IPS DF 4.7 (cell line): Measurements from ENCODE around the gene CES5A.
"Not testable (repeated sequence)": the region's sequence is repeated elsewhere in the genome, so short reads cannot be mapped to it uniquely, and the experiment has no call there.

Experiments
- DNase-seq: peaks from one replicate; pipeline ENCODE4 v3.0.0-alpha.2; 2013; ENCODE audit warnings: low spot score; ENCODE audit errors: extremely low read depth

CES5A gene

GRCh38 chr16:55876854-55877253, 1.7 kb upstream of the CES5A start:
- DNase-seq = no peak

DNA sequence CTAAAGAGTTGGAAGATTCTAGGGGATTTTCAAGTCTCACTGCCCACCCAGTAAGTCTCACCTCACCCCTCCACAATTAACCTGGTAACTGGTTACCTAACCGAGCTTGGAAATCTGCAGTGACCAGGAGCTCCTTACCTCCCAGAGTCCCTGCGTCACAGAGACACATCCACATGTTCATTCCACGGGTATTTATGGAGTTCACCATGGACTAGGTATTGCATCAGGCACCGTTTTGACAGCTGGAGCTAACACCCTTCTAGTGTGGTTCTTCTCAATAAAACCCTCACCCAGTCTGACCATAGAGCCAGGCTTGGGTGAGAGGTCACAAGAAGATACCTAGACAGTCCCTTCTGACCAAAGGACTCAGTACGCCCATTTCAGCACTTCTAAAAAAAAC, 2.1 kb downstream of the CES5A start:
- DNase-seq = no peak

GRCh38 chr16:55872130-55872529, 3.0 kb downstream of the CES5A start:
- DNase-seq = no peak

GRCh38 chr16:55871411-55872038, 3.6 kb downstream of the CES5A start:
- DNase-seq = no peak

DNA sequence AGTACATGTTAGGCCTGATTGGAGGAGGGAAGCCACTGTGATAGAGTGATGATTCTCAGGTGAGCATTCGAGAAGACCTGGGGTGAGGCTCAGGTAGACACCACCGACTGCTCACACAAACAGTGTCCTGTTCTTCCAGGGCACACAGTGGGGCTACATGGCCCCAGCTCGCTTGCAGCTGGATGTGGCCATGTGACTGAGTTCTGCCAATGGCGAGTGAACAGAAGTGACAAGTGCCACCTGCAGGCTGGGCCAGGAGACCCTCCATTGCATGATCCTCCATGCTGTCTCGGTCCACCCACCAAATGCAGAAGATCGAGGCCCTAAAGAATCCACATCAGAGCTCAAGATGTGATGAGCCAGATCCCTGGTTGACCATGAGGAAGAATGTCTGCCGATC, 6.2 kb downstream of the CES5A start:
- DNase-seq = no peak

DNA sequence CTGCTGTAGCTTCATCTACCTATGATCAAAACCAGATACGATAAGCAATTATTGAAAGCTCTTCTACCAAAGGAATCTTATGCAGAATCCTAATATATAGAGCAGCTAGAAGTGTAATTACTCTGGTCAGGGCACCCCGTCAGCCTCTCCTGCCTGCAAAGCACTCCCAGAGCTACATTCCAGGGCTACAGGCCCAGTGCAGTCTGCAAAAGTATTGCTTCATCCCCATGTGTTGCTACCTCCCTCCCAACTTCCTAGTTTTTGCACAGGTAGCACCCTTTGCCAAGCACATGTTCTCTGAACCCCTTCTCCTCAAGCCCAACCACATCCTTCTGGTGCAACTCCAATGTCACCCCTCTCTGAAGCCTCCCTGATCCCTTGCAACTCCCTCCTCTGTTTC, 7.0 kb downstream of the CES5A start:
- no peak for DNase-seq

DNA sequence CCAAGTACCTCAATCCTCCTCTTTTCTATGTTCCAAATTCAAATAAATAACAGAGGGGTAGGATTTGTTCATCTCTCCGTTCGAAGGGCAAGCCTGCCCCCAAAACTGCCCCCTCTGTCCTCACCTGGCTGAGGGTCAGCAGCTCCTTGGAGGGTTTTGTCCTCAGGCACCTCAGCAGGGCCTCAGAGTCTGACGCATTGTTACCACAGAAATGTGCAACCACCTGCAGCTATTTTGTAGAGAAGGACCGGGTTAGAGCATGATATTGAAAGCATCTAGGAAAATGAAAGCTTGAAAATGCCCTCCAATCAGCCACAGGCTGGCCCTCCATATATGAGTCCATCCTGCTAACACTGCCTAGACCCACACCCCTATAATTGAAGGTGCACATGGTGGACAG, 13.9 kb downstream of the CES5A start:
- DNase-seq = no peak

- DNase-seq = not testable (repeated sequence)
Observed at GRCh38 chr16:55857650-55858049, 17.5 kb downstream of the CES5A start.

DNA sequence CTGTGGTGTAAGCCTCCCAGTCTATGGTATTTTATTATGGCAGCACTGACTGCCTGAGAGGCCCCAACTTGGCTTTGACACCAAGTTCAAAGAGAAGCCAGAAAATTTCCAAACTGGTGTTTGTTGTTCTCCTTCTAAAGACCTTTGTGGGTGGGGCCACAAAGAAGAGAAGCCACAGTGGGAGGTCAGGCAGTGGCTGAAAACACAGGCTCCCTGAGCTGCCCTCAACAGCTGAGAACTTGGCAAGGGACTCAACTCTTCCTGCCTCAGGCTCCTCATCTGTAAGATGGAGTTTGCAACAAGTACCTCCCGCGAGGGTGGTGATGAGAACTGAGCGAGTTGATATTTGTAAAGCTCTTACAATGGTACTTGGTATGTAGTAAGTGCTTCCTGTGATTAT, 18.2 kb downstream of the CES5A start:
- DNase-seq = no peak

GRCh38 chr16:55853114-55853513, 22.1 kb downstream of the CES5A start:
- DNase-seq = no peak

DNA sequence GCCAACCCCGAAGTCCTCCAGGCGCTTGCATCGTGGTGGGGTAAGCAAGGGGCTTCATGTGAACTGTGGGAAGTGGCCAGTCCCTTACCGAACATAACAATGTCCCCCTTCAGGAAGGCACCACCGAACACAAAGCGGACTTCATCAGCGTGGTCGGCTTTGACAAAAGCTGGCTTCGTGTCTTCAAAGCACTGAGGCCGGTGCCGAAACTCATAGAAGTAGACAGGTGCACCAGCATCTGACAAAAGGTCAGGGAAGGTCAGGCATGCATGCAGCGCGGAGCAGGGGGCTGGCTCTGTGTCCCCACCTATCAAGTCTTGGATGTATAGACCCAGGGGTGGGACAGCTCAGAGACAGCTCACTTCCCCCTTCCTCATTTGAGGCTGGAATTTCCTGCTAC, 25.6 kb downstream of the CES5A start:
- DNase-seq = no peak

DNA sequence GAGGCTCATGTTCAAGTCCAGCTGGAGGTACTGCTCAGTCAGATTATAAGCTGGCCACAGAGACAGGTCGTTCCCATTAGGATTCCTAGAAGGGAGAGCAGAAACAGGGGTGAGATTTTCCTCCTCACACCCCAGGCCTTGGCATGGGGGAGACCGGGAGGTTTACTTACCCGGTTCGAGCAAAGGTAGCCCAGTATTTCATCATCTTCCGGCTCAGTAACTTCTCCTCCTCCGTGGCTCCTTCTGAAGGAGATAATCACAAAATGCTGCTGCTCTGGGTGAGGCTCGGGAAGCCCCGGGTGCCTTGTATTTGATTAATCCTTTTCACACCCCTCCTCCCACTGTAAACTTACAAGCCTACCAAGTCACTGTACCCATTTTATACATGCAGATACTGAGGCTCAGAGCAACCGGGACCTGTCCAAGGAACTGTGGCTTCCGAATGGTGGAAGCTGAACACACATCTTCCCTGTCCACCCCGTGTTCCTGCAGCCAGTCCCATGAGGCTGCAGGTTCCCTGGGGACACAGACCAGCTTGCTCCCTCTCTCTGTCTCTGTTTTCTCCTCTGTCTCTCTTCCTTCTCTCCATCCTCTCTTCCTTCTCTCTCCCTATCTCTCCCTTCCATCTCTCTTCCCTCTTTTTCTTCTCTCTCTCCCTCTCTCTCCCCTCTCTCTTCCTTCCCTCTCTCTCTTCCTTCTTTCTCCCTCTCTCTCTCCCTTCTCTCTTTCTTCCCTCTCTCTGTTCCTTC, 28.4 kb downstream of the CES5A start:
- no peak for DNase-seq

DNA sequence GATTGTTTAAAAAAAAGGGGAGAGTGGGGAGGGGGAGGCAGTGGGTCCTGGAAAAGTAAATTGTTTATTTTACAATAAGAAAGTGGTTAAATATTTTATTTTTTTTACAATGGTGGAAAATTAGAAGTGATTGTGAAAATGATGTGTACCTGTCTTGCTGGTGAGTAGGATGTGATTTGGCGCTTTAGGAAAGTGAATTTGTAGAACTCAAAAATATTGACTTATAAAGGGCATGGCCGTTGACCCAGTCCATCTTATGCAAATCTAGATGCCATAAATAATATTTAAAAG, 32.1 kb downstream of the CES5A start:
- DNase-seq = no peak

- DNase-seq = peak; percentile 30
Observed at GRCh38 chr16:55842369-55843104, 32.6 kb downstream of the CES5A start.

- DNase-seq = no peak
Observed at GRCh38 chr16:55839115-55839514, 36.1 kb downstream of the CES5A start.

DNA sequence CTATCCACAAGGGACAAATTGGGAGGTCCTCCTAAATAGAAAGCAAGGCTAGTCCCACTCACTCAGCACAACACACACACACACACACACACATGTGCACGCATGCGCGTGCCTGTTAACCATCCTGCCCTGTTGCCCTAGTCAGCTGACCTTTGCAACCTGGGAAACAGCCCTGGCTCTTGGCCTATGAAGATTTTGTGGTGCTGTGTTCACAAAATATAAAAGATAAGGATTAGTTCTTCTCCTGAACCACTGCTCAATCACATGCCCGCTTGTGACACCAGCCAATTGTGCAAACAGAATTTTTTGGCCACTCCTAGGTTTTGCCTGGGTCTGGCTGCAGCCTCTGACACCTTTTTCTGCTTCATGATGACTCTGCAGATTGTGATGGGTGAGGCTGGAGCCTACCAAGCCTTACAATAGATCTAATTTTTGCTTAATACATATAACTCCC, 39.0 kb downstream of the CES5A start:
- no peak for DNase-seq

DNA sequence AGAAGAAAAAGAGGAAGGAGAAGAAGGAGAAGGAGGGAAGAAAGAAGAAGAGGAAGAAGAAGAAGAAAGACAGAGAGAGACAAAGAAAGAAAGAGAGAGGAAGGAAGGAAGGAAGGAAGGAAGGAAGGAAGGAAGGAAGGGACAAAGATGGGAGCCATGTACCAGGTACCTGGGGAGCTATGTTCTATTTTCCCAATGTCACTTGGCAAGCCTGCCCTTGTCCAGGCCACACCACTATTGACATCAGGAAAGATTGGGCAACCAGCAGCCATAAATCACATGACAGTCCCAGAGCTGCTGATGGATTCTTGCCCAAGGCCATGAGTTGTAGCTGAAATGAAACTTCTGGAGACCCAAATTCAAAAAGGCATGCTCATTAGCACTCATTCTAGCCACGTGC, 39.6 kb downstream of the CES5A start:
- no peak for DNase-seq

DNA sequence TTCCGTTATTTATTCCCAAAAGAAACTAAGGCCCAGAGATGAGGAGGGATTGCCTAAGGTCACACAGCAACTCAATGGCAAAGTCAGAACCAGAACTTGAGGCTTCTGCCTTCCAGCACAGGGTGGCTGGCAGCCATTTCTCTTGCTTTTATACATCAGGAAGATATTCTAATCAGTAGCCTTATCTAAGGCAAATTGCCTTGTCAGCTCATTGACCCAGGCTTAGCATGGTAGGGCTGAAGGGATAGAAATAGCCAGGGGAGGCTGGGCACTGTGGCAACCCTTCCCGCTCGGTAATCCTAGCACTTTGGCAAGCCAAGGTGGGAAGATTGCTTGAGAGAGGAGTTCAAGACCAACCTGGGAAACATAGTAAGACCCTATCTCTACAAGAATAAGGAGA, 40.0 kb downstream of the CES5A start:
- not testable (repeated sequence) for DNase-seq

- DNase-seq = no peak
Observed at GRCh38 chr16:55834049-55834448, 41.1 kb downstream of the CES5A start.

DNA sequence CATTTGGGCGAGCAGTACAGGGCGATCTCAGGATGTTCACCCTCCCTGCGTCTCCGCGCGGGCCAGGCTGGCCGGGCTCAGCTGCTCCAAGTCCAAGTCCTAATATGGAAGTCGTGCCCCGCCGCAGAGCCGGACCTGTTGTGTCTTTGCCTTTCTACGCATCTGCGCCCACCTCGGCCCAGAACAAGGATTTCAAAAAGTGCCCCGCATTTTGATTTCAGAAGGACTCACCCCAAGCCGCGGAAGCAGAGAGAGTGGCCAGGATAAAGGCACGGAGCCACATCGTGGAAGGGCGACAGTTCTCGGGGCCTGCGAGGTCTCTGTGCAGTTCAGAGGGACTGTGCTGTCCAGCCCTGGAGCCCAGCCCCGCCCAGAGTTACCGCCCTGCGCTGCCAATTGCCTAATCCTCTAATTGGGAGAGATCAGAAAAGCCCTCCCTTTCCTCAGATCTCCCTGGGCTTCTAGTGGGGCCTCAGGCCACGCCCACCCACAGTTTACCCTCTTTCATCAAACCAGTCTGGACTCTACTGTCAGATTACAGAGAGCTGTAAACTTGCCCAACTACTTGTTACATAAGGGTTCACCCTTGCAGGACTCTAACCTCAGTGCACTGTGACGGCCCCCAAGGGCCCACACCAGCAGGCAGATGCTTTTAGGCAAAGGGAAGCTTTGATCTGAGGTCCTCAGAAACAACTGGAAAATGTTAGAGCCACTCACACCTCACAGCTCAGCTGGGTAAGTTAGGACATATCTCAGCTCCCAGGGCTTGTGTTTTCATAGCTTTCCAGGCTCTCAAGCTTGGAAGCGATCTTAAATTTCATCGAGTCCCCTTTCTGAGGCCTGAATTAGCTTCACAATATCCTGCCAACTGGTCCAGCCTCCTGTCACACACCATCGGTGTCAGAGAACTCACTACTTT, 42.1 kb downstream of the CES5A start, which contains the start of gene CES1:
Gene CES1, minus strand, starts transcription at position 324 of the 919 bp plus-strand sequence. Its CDS starts 41 bp downstream, at position 283.
- DNase-seq = no peak

GRCh38 chr16:55832425-55832772, 42.8 kb downstream of the CES5A start:
- DNase-seq = no peak
